T-helper 9 cell (primary cell): Measurements from ENCODE around the gene GPAM.

Source experiments
- DNase-seq: peaks from one replicate; pipeline ENCODE4 v3.0.0-alpha.2; 2020

The GPAM gene

DNA sequence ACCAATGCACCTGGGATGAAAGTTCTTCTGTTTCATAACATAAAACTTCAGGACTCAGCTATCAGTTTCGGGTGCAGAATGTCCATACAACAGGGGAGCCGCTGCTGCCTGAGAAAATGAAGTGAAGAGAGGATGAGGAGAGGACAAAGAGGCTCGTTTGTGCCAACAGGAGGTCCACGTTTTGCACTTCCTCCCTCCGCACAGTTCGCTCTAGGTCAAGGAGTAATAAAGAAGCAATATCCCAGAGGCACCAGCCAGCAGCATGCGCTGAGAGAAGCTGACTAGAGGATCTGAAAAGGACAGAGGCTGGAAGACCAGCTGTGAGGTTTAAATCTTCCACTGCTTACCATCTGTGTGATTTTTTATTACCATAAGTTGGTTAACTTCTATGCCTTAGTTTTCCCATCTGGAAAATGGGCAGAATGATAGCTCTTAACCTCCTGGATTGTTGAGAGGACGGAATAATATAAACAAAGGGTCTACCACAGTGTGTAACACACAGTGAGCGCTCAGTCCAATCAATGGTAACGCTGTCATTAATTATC, 709 bp downstream of the GPAM start:
- no peak for DNase-seq

DNA sequence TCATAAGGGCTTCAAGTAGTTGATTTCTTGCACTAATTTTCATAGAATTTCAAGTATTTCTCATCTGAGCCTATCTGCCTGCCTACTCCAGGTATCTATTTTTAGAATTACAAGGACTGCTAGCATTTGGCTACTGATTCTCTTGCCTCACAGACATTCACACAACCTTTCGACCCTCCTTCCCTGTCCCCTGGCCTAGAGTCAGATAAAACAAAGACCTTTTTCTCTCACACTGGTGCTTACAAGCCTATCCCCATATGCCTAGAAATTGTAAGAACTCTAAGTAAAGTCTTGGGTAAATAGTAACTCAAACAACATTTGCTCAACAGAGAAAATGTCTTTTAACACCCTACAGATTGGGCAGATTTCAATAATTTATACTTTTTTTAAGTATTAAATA, 6.3 kb downstream of the GPAM start:
- DNase-seq, result no peak

DNA sequence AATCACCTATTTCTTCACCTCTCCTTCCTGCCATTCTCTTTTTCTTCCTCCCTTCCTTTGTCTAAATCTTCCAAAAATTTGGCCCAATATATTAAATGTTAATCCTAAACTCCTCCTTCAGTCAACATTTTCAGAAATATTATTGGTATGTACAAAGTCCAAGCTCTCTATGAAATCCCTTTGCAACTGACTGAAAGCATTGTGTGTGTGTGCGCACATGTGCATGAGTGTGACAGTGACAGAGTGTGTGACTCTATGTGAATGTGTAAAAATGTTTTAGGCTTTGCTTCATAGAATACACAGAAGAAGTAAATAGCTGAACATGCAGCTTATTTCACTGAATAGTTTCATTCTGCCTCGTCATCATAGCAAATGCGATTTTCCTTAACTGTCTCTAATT, 7.0 kb downstream of the GPAM start:
- no peak for DNase-seq

DNA sequence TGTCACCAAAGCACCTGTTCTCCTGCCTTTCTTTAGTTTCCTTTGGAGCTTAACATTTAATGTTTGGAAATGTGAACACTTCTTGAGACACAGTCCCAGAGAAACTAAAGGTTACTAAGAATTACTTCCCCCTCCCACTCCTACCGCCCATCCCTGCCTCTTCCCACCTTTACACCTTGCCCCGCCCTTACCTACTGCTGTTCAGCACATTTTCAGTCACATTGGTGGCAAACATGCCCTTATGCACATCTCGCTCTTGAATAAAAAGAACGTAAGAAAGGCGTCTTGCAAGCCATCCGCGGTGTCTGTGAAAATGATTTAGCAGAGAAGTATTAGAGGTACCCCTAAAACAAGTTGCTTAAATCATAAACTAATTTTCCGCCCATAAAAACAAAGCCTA, 8.2 kb downstream of the GPAM start:
- no peak for DNase-seq

DNA sequence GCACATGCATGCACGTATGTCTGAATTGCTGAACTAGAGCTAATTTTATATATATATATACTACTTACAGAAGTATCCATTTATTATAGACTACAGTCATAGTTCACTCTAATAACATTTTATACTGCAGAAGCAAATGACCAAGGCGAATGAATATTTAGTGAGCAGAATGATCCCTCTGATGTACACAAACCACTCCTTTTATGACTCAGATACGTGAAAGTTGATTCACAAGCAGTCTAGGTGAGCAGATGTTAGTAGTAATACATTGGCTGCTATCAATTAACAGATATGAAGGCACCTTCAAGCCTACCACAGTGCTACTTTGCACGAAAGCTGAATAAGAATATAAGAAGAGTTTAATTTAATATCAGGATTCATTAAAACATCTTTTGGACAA, 10.4 kb downstream of the GPAM start:
- DNase-seq, result no peak

DNA sequence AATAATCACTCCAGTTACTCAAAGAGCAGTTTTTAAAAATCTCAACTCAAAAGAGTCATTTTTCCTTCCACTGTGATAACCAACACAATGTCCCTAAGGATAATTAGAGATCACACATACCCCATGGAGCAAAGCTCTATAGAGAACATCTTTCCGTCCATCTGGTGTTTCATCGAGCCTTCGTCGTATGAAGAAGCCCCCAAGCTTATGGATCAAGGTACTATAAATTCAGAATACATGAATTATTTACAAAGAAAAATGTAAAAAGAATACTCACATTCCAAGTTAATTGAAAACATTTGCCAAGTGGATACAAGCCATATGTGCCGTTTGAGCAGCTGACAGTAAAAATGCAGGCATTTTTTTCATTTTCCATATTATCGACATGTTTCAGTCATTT, 14.8 kb downstream of the GPAM start:
- no peak for DNase-seq

DNA sequence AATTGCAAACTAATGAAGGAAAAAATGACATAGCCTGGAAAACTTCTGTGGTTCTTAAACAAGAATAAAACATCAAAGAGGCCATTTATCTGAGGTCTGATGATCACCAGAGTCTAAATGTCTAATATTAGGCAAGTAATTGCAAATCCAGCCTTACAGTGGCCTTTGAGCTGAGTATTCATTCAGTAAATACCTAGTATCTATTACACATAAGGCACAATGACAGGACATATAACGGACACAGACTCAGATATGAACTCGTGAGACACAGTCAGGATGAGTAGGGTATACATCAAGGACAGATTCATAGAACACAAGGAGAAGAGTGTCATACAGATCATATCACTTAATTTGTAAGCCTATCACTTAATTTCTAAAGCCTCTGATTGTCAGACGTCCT, 16.8 kb downstream of the GPAM start:
- no peak for DNase-seq

DNA sequence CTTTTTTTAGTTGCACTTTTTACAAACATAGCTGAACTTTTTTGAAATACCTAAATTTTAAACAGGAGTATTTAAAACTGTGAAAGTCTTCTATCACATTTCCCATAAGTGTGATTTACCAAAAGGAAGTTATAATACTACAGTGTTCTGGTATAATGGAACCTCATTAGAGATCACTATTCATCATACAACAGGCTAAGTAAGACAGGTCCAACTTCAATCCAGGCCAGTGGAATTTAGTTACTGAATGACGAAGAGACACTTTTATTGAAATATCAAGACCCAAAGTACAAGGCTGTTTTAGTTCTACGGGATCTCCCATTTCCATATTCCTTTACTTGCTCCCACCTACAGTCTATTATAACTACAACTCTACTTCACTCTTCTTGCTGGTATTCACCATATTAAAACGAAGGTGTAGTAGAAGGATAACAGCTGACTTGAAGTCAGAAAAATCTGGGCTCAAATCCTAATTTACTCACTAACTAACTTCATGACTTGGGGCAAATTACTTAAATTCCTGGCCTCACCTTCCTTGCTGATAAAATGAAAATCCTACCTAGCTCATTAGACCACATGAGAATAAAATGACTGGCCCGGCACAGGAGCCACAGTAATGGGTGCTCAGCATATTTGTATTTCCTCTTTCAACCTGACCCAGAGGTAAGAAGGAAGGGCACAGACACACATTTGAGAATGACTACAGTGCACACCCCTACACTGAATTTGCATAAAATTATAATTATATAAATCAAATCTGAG, 21.6 kb downstream of the GPAM start:
- DNase-seq, result no peak

DNA sequence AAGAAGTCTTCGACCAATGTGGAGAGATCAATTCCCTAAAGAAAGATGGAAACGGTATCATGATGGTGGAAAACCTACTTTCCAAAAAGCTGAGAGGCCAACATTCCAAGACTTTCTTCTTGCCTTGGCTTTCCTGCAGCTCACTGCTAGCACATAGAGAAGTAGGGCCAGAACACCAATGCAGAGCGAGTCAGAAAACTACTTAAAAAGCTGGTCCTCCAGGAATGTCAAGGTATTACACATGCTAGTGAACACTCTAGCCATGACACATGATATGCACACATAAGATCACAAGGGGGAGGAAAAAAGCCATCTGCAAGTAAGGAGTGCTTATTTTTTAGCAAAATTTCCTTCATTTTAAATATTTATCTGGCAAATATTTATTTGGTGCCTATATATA, 22.7 kb downstream of the GPAM start:
- DNase-seq, result no peak

DNA sequence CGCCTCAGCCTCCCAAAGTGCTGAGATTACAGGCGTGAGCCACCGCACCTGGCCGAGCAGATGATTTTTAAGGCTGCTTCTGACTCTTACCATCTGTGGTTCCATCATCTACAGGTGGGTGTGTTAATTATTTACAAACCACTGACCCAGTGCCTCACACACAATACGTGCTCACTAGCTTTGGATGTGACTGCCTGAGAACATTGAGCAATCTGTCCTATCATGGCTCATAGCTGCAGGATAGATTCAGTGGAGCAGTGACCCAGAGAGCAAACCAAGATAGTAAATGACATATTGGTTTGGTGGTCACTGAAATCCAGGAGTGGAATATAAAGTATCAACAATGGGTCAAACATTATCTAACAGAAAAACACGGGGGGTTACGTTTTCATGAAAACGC, 24.1 kb downstream of the GPAM start:
- DNase-seq, result no peak

DNA sequence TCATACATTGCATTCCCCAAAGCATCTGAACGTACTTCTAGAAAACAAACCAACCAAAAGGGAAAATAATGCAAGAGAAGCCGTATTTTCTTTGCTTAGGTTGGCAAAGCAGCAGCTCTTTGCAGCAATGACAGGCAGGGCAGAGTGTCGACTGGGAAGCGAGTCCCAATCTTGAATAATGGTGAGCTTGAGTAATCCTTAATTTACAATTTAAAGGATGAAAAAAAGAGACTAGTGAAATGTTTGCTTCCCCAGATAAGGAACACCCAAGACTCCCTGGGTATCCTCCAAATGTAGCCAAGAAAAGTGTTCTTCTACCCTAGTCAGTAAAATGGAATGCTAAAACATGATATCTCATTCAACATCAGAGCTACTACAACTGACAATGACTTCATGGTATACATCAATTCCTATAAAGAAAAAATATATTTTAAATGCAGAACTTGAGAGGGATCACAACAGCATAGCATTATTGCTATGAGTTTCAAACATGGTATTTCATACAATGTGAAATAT, 32.0 kb downstream of the GPAM start:
- no peak for DNase-seq

DNA sequence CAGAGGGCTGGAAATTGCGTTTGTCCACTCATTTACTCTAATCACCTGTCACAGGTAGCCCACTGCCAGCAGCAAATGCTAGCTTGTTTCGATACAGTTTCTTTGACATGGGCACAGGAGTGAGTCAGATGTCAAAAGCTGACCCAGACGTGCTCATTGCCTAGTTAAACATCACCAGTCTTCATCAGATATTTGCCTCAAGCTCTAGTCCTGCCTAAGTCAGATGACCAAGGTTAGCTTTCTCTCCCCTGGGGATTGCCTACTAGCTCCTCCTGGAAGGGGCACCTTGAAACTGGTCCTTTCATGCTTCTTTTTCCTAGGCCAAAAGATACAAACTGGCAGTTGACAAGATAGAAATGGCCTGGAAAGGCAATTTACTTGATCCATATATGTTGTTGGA, 35.2 kb downstream of the GPAM start:
- DNase-seq, result no peak

DNA sequence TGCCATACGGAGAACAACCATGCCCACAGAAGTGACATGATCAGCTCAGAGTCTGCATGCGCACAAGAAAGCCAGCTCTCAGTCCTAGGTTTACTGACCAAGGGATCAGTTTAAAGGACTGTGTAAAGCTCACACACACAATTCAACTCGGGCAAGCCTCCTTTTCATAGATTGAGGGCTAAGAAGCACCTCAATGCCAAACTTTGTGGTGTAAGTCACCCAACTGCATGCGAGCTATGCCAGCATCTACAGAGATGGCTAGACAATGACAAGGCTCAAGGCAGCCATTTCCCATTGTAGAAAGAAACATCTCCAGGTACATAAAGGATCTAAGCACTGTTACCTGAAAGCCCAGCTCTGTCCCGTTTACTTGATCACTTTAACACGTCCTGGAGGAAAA, 36.8 kb downstream of the GPAM start:
- no peak for DNase-seq

DNA sequence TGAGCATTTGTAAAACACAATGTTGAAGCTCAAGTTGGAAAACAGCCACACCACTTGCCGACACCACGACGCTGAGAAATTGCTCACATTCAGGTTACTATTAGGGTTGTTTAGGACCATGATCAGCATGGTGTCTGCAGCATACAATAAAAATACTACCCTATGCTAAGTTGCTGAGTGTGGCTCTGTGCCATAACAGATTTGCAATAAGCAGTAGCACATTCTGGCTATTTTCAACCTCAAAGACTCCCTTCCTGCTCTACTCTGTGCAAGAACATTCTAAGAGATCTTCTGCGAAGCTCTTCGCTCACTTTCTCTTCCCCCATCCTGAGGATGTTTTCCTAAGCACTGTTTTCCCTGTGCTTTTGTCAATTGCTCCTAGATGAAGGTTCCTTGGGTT, 38.3 kb downstream of the GPAM start:
- no peak for DNase-seq

DNA sequence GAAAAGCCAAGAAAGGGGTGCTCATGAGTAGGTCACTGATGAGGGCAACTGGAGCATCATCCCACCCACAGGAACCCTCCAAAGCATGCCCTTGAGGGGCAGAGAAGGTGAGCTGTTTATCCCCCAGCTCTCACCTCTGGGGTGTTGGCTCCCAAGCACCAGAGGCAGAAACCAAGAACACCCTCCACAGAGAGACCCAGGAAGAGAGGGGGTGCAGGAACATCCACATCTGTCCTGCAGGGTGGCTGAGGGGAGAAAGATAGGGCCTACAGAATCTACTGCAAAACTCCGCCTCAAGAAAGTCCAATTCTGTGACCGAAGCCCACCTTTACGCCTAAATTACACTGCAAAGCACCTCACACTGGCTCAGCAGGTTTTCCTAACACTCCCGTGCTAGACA, 40.1 kb downstream of the GPAM start:
- no peak for DNase-seq

DNA sequence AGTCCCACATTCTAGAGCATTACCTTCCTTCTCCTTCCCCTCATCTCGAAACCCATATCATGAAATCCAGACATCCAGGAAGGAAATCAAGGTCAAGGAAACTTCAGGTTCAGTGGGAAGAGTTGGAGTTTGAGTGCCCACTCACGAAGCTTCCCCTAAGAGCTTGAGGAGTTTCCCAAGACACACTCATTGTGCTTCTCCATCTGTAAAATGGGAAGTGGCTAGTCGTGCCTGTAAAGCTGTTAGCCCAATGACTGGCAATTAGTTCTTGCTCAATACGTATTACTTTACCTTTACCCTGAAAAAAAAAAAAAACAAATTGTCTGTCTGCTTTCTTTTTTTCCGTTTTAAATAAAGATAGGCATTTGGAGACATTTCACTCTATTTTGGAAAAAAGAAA, 42.3 kb downstream of the GPAM start:
- DNase-seq, result no peak

DNA sequence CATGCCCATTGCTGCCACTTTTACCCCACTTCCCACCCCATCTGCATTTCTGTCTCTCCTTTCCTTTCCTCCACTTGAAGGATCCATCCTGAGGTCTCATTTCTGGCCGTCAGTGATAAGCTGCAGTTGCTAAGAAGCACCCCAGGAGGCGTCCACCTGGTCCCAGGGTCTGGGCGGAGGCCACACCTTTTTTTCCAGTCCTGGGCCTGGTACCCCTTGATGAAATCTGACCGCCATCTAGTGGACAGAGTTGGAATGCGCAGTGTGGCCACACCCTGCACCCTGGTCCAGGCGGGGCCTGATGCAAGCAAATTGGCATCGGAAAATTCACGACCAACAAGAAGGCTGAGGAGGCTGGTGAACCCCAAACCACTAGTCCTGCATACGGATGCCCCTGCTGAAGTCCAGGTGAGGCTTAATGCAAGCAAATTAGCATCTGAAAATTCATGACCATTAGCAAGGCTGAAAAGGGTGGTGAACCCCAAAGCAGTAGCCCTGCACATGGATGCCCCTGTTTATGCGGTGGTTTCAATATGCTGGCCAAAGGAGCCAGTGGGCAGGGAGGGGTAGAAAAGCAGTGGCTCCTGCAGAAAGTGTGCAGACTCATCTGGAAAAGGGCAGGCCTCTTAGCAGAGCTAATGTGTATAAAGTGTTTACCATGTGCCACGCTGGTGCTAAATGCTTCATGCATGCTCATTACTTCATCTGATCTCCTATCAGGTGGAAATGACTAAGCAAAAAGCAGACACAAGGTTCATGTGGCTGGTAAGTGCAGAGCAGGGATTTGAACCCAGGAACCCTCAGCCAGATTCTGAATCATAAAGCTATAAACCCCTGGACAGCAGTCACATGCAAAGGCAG, 43.2 kb downstream of the GPAM start:
- DNase-seq, result peak; percentile 46

DNA sequence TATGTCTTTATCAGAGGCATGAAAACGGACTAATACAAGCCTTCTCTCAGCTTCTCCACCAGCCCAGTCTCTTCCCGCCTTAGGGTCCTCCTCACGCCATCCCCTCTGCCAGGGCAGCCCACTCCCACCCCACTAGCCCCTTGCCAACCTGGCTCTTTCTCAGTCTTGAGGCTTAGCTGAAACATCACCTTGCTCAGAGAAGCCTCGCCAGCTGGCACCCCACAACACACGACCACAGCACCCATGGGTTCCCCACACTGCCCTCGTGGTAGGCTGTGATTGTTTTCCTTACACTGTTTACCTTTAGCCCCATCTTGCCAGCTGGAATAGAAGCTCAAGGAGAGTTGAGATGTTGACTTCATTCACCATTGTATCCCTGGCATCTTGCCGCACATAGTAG, 44.4 kb downstream of the GPAM start:
- no peak for DNase-seq

DNA sequence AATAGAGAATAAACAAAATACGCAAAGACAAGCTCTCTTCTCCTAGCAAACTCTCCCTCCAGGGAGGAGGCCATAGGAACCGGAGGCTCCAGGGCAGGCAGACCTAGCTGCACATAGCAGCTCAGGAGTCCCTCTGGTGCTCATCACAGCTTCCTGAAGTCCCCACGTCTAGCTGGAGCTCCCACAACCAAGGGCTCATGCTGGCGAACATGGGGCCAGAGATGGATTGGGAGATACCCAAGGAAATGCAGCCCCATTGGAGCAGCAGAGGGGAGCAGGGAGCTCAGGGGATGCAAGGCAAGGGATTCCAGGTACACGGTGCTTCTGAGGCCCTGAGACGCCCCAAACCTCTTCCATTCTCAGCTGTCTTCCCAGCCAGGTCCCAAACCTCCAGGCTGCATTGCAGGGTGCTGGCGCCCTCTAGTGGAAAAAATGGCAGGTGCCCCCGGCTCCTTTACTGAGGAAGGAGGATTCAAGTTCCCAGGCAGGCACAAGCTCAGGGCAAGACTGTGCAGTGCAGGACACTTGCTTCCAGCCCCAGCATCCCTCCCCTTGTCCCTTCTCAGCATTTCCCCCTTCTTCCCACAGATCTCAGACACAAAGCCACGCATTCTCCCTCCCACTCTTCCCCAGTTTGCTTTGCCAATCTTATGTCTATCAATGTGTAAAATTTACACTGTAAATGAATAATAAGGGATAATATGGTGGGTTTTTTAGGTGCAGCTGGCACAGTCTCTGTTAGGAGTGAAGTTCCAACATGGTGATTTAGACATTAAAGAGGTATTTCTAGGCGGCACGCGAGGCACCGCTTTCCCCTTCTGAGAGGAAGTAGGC, 46.2 kb downstream of the GPAM start:
- peak; percentile 53 for DNase-seq

DNA sequence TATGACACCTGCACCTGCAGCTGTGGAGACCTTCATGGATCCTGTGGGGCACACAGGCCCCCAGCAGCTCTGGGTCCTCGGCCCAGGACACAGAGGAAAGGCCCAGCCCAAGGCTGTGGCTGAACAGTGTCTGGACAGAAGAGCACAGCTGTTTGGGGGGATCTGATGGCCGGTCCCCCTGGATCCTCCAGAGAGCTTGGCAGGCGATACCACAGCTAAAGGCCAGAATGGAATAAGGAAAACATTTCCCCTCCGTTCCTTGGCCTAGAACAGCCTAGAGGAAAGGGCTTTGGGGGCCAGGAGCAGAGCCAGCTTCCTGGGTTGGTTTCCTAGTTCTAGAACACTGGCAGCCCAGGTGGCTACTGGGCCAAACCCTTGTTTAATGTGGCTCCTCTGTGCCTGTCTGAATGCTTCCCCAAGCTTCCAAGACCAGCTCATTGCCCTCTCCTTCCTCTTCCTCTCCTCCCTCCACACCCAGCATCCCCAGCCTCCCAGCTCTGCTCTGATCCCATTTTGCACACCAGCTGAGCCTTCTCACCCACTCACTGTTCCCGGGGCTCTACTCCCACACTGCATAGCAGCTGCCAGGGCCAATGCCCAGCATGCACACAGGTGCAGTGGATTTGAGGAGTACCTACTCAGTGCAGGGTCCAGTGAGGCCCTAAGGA, 46.9 kb downstream of the GPAM start:
- DNase-seq, result no peak

DNA sequence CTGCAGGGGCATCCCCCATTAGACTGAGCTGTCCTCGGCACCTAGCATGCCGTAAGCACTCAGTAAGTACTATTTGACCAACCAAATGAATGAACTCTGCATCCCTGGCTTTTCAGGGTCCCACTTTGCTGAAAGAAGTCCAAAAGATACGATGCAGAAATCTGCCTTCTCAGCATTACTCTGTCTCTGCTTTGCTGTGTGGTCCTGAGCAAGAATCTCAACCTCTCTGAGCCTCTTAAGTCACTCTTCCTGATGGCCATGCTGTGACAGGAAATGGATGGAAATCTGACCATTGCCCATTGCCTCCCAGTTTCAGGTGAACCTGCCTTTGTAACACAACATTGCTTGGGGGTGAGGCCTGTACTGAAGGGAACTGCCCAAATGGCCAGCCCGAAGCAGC, 48.0 kb downstream of the GPAM start:
- no peak for DNase-seq

DNA sequence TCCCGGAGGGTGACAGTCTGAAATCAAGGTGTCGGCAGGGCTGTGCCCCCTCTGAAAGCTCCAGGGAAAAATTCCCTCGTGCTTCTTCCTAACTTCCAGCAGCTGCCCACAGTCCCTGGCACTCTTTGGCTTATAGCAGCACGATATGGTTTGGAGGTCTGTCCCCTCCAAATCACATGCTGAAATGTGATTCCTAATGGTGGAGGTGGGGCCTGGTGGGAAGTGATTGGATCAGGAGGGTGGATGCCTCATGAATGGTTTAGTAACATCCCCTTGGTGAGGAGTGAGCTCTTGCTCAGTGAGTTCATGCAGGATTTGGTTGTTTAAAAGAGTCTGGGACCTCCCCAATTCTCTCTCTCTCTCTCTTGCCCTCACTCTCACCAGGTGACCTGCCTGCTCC, 51.1 kb downstream of the GPAM start:
- DNase-seq, result no peak
